T-helper 2 cell treated with Interferon-gamma antibody and Interleukin-4, amounts not matched to agents 100 ng/mL and 5 ng/mL, for 36 hours (primary cell): ENCODE results near the gene CACNA2D2. TPM values are rescaled to one million over a fixed set of nuclear protein-coding genes. Genes with fewer than 3 reads are reported as not detected.

Source experiments
- intact Hi-C: fragments of 100-400 bp; cut with micrococcal nuclease; formaldehyde crosslinking; loops from one replicate; pipeline ENCODE4 v1.15.1; 2023
- total RNA-seq: library from RNA; stranded (reverse); gene quantifications from 2 replicates; pipeline ENCODE4 v1.2.3, GENCODE V29; 2022

CACNA2D2 gene
- total RNA-seq, 1 donor from 2014 or later: 0.41 TPM

- intact Hi-C loops: no loop called here
These were observed 101.3 kb downstream of the CACNA2D2 start for GRCh38 chr3:50401978-50402595.

- intact Hi-C loops: no loop called here
These were observed 106.9 kb downstream of the CACNA2D2 start for GRCh38 chr3:50396502-50396901.

GRCh38 chr3:50395070-50395860, 108.2 kb downstream of the CACNA2D2 start:
- intact Hi-C loops: no loop called here

GRCh38 chr3:50393061-50393460, 110.4 kb downstream of the CACNA2D2 start:
- intact Hi-C loops: no loop called here

GRCh38 chr3:50392101-50392715, 111.2 kb downstream of the CACNA2D2 start:
- intact Hi-C loops: no loop called here

- intact Hi-C loops: no loop called here
These were observed 112.8 kb downstream of the CACNA2D2 start for GRCh38 chr3:50390508-50391224.

- intact Hi-C loops: no loop called here
These were observed 114.0 kb downstream of the CACNA2D2 start for GRCh38 chr3:50389414-50389767.

GRCh38 chr3:50388720-50389413, 114.6 kb downstream of the CACNA2D2 start:
- intact Hi-C loops: no loop called here

- intact Hi-C loops: no loop called here
These were observed 115.3 kb downstream of the CACNA2D2 start for GRCh38 chr3:50388016-50388719.

- intact Hi-C loops: no loop called here
These were observed 117.7 kb downstream of the CACNA2D2 start for GRCh38 chr3:50385754-50386153.

GRCh38 chr3:50383750-50384149, 119.7 kb downstream of the CACNA2D2 start:
- intact Hi-C loops: no loop called here

GRCh38 chr3:50382722-50383121, 120.7 kb downstream of the CACNA2D2 start:
- intact Hi-C loops: no loop called here

GRCh38 chr3:50381383-50381782, 122.1 kb downstream of the CACNA2D2 start:
- intact Hi-C loops: no loop called here

GRCh38 chr3:50380405-50381085, 122.9 kb downstream of the CACNA2D2 start:
- intact Hi-C loops: no loop called here

GRCh38 chr3:50378757-50379156, 124.7 kb downstream of the CACNA2D2 start:
- intact Hi-C loops: no loop called here

GRCh38 chr3:50378024-50378423, 125.4 kb downstream of the CACNA2D2 start:
- intact Hi-C loops: no loop called here

- intact Hi-C loops: no loop called here
These were observed 128.0 kb downstream of the CACNA2D2 start for GRCh38 chr3:50375258-50375931.

GRCh38 chr3:50374363-50375257, 128.8 kb downstream of the CACNA2D2 start:
- intact Hi-C loops: no loop called here
